GM04503 (cell line): ENCODE results near the gene PRORP.
"Not testable (repeated sequence)": the region's sequence is repeated elsewhere in the genome, so short reads cannot be mapped to it uniquely, and the experiment has no call there.

Experiments
- DNase-seq: peaks from one replicate; pipeline ENCODE4 v3.0.0-alpha.2; 2012; ENCODE audit warnings: low read depth

Gene PRORP

GRCh38 chr14:35138585-35138984 lies 16.2 kb downstream of the PRORP start:
- DNase-seq = no peak

DNA sequence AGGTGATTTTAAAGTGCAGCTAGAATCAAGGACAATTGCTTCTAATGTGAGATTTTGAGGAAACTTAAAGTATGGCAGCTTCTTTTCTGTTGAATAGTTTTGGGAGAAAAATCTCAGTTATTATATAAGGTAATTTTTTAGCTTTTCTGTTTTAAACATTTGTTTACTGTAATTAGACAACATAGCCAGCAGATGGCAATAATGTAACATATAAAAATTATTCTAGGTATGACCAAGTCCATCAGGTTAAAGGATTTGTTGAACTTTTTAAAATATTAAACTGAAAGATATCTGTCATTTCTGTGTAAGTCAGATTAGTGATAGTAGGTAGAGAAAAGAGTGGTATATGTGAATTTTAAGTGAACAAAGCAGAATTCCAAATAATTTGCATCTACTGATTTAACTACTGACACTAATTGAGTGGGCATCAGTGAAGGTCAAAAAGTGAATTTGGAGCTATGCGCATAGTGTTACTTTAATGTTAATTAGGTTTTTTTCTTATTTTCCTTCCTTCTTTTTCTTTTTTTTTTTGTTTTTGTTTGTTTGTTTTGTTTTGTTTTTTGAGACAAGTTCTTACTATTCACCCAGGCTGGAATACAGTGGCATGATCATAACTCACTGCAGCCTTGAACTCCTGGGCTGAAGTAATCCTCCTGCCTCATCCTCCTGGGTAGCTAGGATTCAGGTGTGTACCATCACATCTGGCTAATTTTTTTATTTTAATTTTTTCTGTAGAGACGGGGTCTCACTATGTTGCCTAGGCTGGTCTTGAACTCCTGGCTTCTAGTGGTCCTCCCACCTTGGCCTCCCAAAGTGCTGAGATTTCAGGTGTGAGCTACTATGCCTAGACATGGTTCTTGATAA lies 18.6 kb downstream of the PRORP start:
- DNase-seq = no peak

- DNase-seq = no peak
Observed at GRCh38 chr14:35144029-35144428, 21.7 kb downstream of the PRORP start.

- DNase-seq = no peak
Observed at GRCh38 chr14:35146711-35147149, 24.4 kb downstream of the PRORP start.

DNA sequence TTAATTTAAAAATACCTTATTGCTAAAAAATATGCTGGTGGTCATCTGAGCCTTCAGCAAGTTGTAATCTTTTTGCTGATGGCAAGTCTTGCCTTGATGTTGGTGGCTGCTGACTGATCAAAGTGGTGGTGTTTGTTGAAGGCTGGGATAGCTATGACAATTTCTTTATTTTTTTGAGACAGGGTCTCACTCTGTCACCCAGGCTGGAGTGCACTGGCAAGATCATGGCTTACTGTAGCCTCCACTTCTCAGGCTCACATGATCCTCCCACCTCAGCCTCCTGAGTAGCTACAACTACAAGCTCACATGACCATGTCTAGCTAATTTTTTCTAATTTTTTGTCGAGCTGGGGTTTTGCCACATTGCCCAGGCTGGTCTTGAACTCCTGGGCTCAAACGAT lies 24.8 kb downstream of the PRORP start:
- DNase-seq = no peak

DNA sequence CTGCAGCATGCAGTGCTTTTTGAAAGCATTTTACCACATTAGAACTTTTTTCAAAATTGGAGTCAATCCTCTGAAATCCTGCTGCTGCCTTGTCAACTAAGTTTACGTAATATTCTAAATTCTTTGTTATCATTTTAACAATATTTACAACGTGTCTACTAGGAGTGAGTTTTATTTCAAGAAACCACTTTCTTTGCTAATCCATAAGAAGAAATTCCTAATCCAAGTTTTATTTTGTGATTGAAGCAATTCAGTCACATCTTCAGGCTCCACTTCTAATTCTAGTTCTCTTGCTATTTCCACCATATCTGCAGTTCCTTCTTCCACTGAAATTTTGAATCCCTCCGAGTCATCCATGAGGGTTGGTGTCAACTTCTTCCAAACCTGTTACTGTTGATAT lies 25.4 kb downstream of the PRORP start:
- no peak for DNase-seq

DNA sequence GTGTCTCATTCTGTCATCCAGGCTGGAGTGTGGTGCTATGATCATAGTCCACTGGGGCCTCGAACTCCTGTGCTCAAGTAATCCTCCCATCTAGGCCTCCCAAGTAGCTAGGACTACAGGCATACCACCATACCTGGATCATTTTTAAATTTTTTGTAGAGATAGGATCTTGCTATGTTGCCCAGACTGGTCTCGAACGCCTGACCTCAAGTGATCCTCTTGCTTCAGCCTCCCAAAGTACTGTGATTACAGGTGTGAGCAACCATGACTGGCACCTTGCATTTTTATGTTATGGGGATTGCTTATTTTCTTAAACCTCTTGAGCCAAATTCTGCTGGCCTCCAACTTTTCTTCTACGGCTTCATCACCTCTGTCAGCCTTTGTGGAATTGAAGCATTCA lies 26.9 kb downstream of the PRORP start:
- no peak for DNase-seq

- not testable (repeated sequence) for DNase-seq
Observed at GRCh38 chr14:35152531-35152930, 30.2 kb downstream of the PRORP start.

GRCh38 chr14:35154016-35154415 lies 31.7 kb downstream of the PRORP start:
- no peak for DNase-seq

GRCh38 chr14:35155962-35156361 lies 33.6 kb downstream of the PRORP start:
- DNase-seq = no peak

GRCh38 chr14:35158491-35158890 lies 36.1 kb downstream of the PRORP start:
- no peak for DNase-seq

DNA sequence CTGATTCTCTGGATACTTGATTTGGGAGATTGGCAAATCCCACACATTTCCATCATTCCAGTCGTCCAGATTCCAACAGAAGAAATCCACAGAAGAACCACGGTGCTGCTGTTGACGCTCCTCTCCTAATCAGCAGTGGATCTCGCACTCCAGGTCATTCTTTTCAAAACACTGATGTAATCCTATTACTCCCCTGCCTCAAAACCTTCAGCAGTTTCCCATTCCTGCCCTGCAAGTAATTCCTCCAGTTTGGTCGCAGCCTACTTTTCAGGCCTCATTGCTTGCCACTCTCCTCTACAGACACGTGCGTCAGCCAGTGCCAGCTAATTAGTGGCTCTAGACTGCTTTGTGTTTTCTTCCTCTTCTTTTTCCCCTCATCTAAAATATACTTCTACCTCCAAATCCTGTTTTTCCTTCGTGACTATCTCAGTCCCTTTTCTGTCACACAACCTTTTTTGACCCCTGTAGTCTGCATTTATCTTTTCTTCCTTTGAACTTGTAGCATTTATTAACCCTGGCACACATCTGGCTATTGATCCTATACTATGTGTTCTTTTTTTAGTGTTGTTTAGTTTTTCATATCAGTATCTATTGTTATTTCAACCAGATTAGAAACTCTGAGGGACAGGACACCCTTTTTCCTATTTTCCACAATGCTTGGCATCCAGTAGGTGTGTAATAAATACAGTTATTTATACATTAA lies 36.8 kb downstream of the PRORP start:
- no peak for DNase-seq

DNA sequence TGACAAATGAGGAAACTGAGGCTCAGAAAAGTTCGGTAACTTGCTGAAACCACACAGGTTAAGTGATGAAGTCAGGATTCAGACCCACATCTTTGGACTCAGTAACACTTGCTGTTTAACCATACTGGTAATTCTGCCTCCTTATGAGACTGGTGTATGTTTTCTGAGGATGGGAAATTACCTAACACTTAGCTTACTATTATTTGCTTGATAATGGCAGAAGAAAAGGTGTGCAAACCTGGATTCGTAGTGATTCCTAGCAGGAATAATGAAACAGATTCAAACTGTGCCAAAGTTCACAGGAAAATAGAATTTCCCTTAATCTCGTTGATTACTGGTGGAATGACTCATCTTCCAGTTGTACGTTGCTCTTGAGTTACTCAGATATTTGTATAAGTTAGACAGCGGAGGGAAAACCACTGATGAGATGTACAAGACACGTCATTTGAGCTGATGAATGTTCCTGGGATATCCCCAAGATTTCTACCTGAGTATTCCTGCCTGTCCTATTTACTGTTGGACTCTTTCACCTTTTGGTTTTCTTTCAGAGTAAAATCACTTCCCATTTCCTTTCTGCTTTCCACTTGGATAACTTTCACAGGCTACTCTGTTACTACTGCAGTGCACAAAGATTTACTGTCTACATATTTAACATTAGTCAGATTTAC lies 37.5 kb downstream of the PRORP start:
- peak; percentile 60 for DNase-seq

DNA sequence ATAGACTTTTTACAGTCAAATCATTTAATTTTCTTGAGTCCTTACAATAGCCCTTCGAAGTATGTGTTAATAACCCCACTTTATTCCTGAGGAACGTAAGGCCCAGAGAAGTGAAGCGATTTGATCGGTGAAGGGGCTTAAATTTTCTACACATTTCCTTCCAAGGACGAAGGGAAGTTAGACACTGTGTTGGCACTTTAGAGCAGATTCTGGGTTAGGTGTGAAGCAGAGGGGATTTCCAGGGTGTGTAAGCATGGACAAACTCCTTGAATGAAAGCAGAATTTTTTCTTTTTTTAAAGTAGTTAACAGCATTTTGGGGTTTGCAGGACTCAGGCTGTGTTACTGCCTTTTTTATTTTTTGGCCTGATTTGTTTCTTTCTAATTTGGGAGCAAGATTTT lies 38.9 kb downstream of the PRORP start:
- DNase-seq = no peak

- DNase-seq = no peak
Observed at GRCh38 chr14:35163384-35163783, 41.0 kb downstream of the PRORP start.

DNA sequence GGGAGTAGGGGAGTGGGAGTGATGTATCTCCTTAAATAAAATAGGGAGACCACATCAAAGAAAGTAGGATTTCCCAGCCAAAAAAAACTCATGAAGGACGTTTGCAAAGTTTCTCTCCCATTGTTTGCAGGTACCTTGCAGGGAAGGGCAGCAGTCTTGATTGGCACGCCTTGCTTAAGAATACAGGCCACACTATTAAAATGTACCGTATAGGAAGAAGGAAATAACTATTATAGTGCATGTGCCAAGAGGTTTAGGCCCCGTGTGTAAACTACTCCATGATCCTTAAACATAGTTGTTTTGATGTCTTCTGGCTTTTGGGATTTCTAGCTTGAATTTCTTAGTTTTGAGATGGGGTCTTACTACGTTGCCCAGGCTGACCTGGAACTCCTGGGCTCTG lies 42.5 kb downstream of the PRORP start:
- DNase-seq = no peak

DNA sequence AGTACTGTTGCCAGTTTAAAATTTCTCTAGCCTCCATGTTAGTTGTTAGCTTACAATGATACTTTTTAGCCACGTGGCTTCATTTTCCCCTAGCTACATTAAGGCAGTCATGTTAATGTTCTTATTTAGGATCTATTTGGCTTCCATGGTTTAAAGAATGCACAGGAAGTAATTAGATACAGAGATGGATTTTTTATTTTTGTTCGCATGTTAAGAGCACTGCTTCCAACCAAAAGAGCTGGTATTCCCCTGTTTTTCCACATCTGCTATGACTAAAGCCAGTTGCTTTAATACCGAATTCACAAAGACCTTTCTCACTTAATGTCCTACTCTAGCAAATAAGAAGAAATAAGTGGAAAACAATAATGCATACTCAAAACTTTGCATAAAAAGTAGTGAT lies 45.1 kb downstream of the PRORP start:
- DNase-seq = no peak
